Activated T-helper 2 cell treated with anti-CD3 and anti-CD28 coated beads, Interferon-gamma antibody, Interleukin-2, Interleukin-4, amounts not matched to agents 10 μg/mL and 5 μg/mL and 100 μg/mL, durations not matched to agents 14 hours and 24 hours and 36 hours (primary cell): ENCODE measurements around the gene GDF10. TPM values are rescaled to one million over a fixed set of nuclear protein-coding genes. Genes with fewer than 3 reads are reported as not detected.

Experiments
- DNase-seq: peaks from one replicate; pipeline ENCODE4 v3.0.0; 2021; ENCODE audit warnings: low spot score
- H3K27ac Mint-ChIP-seq: one replicate; pipeline ENCODE4 v1.8.0; 2021; ENCODE audit warnings: mixed read lengths
- H3K27me3 Mint-ChIP-seq: one replicate; pipeline ENCODE4 v1.8.0; 2021; ENCODE audit warnings: low read depth, mixed read lengths
- H3K36me3 Mint-ChIP-seq: one replicate; pipeline ENCODE4 v1.8.0; 2021; ENCODE audit warnings: low read depth, mixed read lengths
- H3K4me1 Mint-ChIP-seq: one replicate; pipeline ENCODE4 v1.8.0; 2021; ENCODE audit warnings: low read depth, mixed read lengths
- H3K4me3 Mint-ChIP-seq: one replicate; pipeline ENCODE4 v1.8.0; 2021; ENCODE audit warnings: low read depth, mild to moderate bottlenecking, moderate library complexity, mixed read lengths
- H3K9me3 Mint-ChIP-seq: one replicate; pipeline ENCODE4 v1.8.0; 2021; ENCODE audit warnings: mixed read lengths
- intact Hi-C: fragments of 100-400 bp; cut with micrococcal nuclease; formaldehyde crosslinking; loops from one replicate; pipeline ENCODE4 v1.15.1; 2023
- total RNA-seq: library from RNA; stranded (reverse); gene quantifications from 2 replicates; pipeline ENCODE4 v1.2.3, GENCODE V29; 2022

GDF10 gene
- total RNA-seq, 1 donor from 2014 or later = 0.11 TPM

GRCh38 chr10:47303866-47304265 lies 3.9 kb downstream of the GDF10 start:
- Mint-ChIP-seq H3K4me1 (peaks cover 4% of the 10 kb centered on the region), H3K27ac (no peak overlapping the region), H3K4me3 (no peak overlapping the region), H3K9me3 (no peaks in the 10 kb centered on the region), H3K27me3 (peaks cover 37% of the 10 kb centered on the region), H3K36me3 (no peaks in the 10 kb centered on the region)
- intact Hi-C loops = no loop called here
- no peak for DNase-seq

- intact Hi-C loops = no loop called here
These were observed 5.6 kb downstream of the GDF10 start for GRCh38 chr10:47305566-47305965.

GRCh38 chr10:47306387-47307210 lies 6.6 kb downstream of the GDF10 start:
- no peak for DNase-seq
- H3K27me3 Mint-ChIP-seq = peaks cover 20% of the 10 kb centered on the region
- intact Hi-C loops = no loop called here
- H3K9me3 Mint-ChIP-seq = no peaks in the 10 kb centered on the region
- peaks cover 10% of the 10 kb centered on the region for H3K4me1 Mint-ChIP-seq
- no peak overlapping the region for H3K27ac Mint-ChIP-seq
- H3K36me3 Mint-ChIP-seq = no peaks in the 10 kb centered on the region
- no peak overlapping the region for H3K4me3 Mint-ChIP-seq

More at GRCh38 chr10:47305566-47305965, 5.6 kb downstream of the GDF10 start:
- Mint-ChIP-seq H3K36me3 (no peaks in the 10 kb centered on the region), H3K9me3 (no peaks in the 10 kb centered on the region), H3K27me3 (peaks cover 29% of the 10 kb centered on the region), H3K27ac (no peak overlapping the region), H3K4me1 (peaks cover 4% of the 10 kb centered on the region), H3K4me3 (no peak overlapping the region)
- DNase-seq = no peak

GRCh38 chr10:47307381-47307780 lies 7.4 kb downstream of the GDF10 start:
- Mint-ChIP-seq H3K36me3 (no peaks in the 10 kb centered on the region), H3K4me3 (no peak overlapping the region), H3K27ac (no peak overlapping the region), H3K27me3 (peaks cover 12% of the 10 kb centered on the region), H3K9me3 (no peaks in the 10 kb centered on the region), H3K4me1 (peaks cover 17% of the 10 kb centered on the region)
- no peak for DNase-seq
- intact Hi-C loops = no loop called here

GRCh38 chr10:47308775-47309174 lies 8.8 kb downstream of the GDF10 start:
- DNase-seq = no peak
- Mint-ChIP-seq H3K27ac (no peak overlapping the region), H3K27me3 (peaks cover 5% of the 10 kb centered on the region), H3K4me3 (no peak overlapping the region), H3K36me3 (no peaks in the 10 kb centered on the region), H3K4me1 (peaks cover 17% of the 10 kb centered on the region), H3K9me3 (no peaks in the 10 kb centered on the region)
- intact Hi-C loops = no loop called here

- peaks cover 17% of the 10 kb centered on the region for H3K4me1 Mint-ChIP-seq
- peaks cover 2% of the 10 kb centered on the region for H3K27me3 Mint-ChIP-seq
- H3K36me3 Mint-ChIP-seq = no peaks in the 10 kb centered on the region
- DNase-seq = no peak
- H3K4me3 Mint-ChIP-seq = no peak overlapping the region
- intact Hi-C loops = loop anchor here (5.0 to 10.0 kb wide), 2 partner anchors 47 to 125 kb away; no protein-coding TSS in a partner anchor
- no peak overlapping the region for H3K27ac Mint-ChIP-seq
- no peaks in the 10 kb centered on the region for H3K9me3 Mint-ChIP-seq
These were observed 9.6 kb downstream of the GDF10 start for GRCh38 chr10:47309408-47310089.

GRCh38 chr10:47310090-47310505 lies 10.1 kb downstream of the GDF10 start:
- Mint-ChIP-seq H3K27me3 (no peaks in the 10 kb centered on the region), H3K4me1 (peaks cover 17% of the 10 kb centered on the region), H3K27ac (no peak overlapping the region), H3K9me3 (no peaks in the 10 kb centered on the region), H3K36me3 (no peaks in the 10 kb centered on the region), H3K4me3 (no peak overlapping the region)
- intact Hi-C loops = loop anchor here (5.0 to 10.0 kb wide), 2 partner anchors 48 to 125 kb away; no protein-coding TSS in a partner anchor
- DNase-seq = no peak

GRCh38 chr10:47311193-47311931 lies 11.4 kb downstream of the GDF10 start:
- no peak overlapping the region for H3K4me3 Mint-ChIP-seq
- intact Hi-C loops = loop anchor here (5.0 to 10.0 kb wide), 2 partner anchors 49 to 127 kb away; no protein-coding TSS in a partner anchor
- peaks cover 17% of the 10 kb centered on the region for H3K4me1 Mint-ChIP-seq
- H3K9me3 Mint-ChIP-seq = no peaks in the 10 kb centered on the region
- H3K27me3 Mint-ChIP-seq = no peaks in the 10 kb centered on the region
- peak; percentile 54 for DNase-seq
- H3K36me3 Mint-ChIP-seq = no peaks in the 10 kb centered on the region
- no peak overlapping the region for H3K27ac Mint-ChIP-seq

- H3K27me3 Mint-ChIP-seq = no peaks in the 10 kb centered on the region
- intact Hi-C loops = loop anchor here (1.0 to 10.0 kb wide), 4 partner anchors 50 to 288 kb away; no protein-coding TSS in a partner anchor
- no peaks in the 10 kb centered on the region for H3K9me3 Mint-ChIP-seq
- no peak overlapping the region for H3K4me3 Mint-ChIP-seq
- H3K27ac Mint-ChIP-seq = peak overlapping the region; percentile 33
- no peaks in the 10 kb centered on the region for H3K36me3 Mint-ChIP-seq
- H3K4me1 Mint-ChIP-seq = peaks cover 16% of the 10 kb centered on the region
- peak; percentile 74 for DNase-seq
These were observed 12.1 kb downstream of the GDF10 start for GRCh38 chr10:47311932-47312662.

GRCh38 chr10:47312663-47312995 lies 12.6 kb downstream of the GDF10 start:
- H3K27ac Mint-ChIP-seq = no peak overlapping the region
- H3K4me1 Mint-ChIP-seq = peaks cover 16% of the 10 kb centered on the region
- H3K4me3 Mint-ChIP-seq = no peak overlapping the region
- no peaks in the 10 kb centered on the region for H3K36me3 Mint-ChIP-seq
- intact Hi-C loops = loop anchor here (1.0 to 10.0 kb wide), 4 partner anchors 50 to 288 kb away; no protein-coding TSS in a partner anchor
- H3K27me3 Mint-ChIP-seq = no peaks in the 10 kb centered on the region
- H3K9me3 Mint-ChIP-seq = no peaks in the 10 kb centered on the region
- no peak for DNase-seq

- Mint-ChIP-seq H3K4me3 (no peak overlapping the region), H3K27ac (no peak overlapping the region), H3K9me3 (no peaks in the 10 kb centered on the region), H3K27me3 (no peaks in the 10 kb centered on the region), H3K36me3 (no peaks in the 10 kb centered on the region), H3K4me1 (peaks cover 16% of the 10 kb centered on the region)
- DNase-seq = no peak
- intact Hi-C loops = loop anchor here (5.0 to 10.0 kb wide), 2 partner anchors 52 to 130 kb away; no protein-coding TSS in a partner anchor
These were observed 14.5 kb downstream of the GDF10 start for GRCh38 chr10:47314416-47314970.

- intact Hi-C loops = loop anchor here (10.0 kb wide), 1 partner anchor 131 kb away; no protein-coding TSS in a partner anchor
- no peaks in the 10 kb centered on the region for H3K27me3 Mint-ChIP-seq
- H3K4me3 Mint-ChIP-seq = no peak overlapping the region
- H3K4me1 Mint-ChIP-seq = peaks cover 16% of the 10 kb centered on the region
- H3K27ac Mint-ChIP-seq = no peak overlapping the region
- H3K36me3 Mint-ChIP-seq = no peaks in the 10 kb centered on the region
- no peak for DNase-seq
- H3K9me3 Mint-ChIP-seq = no peaks in the 10 kb centered on the region
These were observed 15.4 kb downstream of the GDF10 start for GRCh38 chr10:47315421-47315820.
